DND-41 (cell line): ENCODE results near the gene ITPR2.

Source experiments
- CTCF ChIP-seq: IDR thresholded peaks from 2 replicates; pipeline ENCODE4 v1.5.1; 2012; ENCODE audit warnings: borderline replicate concordance, low read length, moderate library complexity, mild to moderate bottlenecking; ENCODE audit not compliant: poor library complexity, severe bottlenecking; ENCODE audit errors: extremely low read depth
- EZH2 ChIP-seq: IDR thresholded peaks from 3 replicates; pipeline ENCODE4 v1.6.1; 2012; ENCODE audit warnings: borderline replicate concordance, low read depth, mild to moderate bottlenecking, moderate library complexity, low read length, inconsistent platforms; ENCODE audit not compliant: severe bottlenecking

GRCh38 chr12:26400627-26401026 is 432.4 kb downstream of the ITPR2 start:
- TF ChIP-seq CTCF: no peak
- TF ChIP-seq EZH2: no peak
